Chondrocyte (in vitro differentiated cells): Measurements from ENCODE around the gene HSPA1L. TPM values are rescaled to one million over a fixed set of nuclear protein-coding genes. Genes with fewer than 3 reads are reported as not detected.
A peak's percentile ranks its signal among the peaks of the same experiment; 100 is the strongest.
"Not testable (repeated sequence)": the region's sequence is repeated elsewhere in the genome, so short reads cannot be mapped to it uniquely, and the experiment has no call there.

Source experiments
- DNase-seq: peaks from one replicate; pipeline ENCODE4 v3.0.0; 2021; ENCODE audit warnings: mixed read lengths, low spot score
- H3K27ac Mint-ChIP-seq: one replicate; pipeline ENCODE4 v1.8.0; 2021; ENCODE audit warnings: mild to moderate bottlenecking, moderate library complexity, mixed read lengths; ENCODE audit not compliant: unreplicated experiment
- H3K27me3 Mint-ChIP-seq: 2 replicates; pipeline ENCODE4 v1.8.0; 2021; ENCODE audit warnings: low read depth, mixed read lengths
- H3K36me3 Mint-ChIP-seq: 2 replicates; pipeline ENCODE4 v1.8.0; 2021; ENCODE audit warnings: low read depth, mixed read lengths
- H3K4me1 Mint-ChIP-seq: 2 replicates; pipeline ENCODE4 v1.8.0; 2021; ENCODE audit warnings: low read depth, mild to moderate bottlenecking, mixed read lengths
- H3K4me3 Mint-ChIP-seq: one replicate; pipeline ENCODE4 v1.8.0; 2021; ENCODE audit warnings: mild to moderate bottlenecking, moderate library complexity, mixed read lengths; ENCODE audit not compliant: unreplicated experiment
- H3K9me3 Mint-ChIP-seq: 2 replicates; pipeline ENCODE4 v1.8.0; 2021; ENCODE audit warnings: low read depth, mixed read lengths
- CTCF ChIP-seq: fragments of 200-600 bp; sonication (generic); IDR thresholded peaks from 2 replicates; pipeline ENCODE4 v1.5.0; 2021; ENCODE audit warnings: antibody characterized with exemption, mild to moderate bottlenecking, moderate library complexity
- total RNA-seq: library from RNA; stranded (reverse); gene quantifications from 3 replicates; pipeline ENCODE4 v1.2.1, GENCODE V29; 2021

The HSPA1L gene
- total RNA-seq, 1 donor from 2014 or later = 1.5 TPM

GRCh38 chr6:31813465-31813849, 1.6 kb downstream of the HSPA1L start:
- H3K4me1 Mint-ChIP-seq = peaks cover 25% of the 10 kb centered on the region
- DNase-seq = no peak
- no peak for TF ChIP-seq CTCF
- H3K36me3 Mint-ChIP-seq = no peaks in the 10 kb centered on the region
- H3K9me3 Mint-ChIP-seq = no peaks in the 10 kb centered on the region
- H3K4me3 Mint-ChIP-seq = no peak overlapping the region
- H3K27ac Mint-ChIP-seq = peak overlapping the region; percentile 49
- no peaks in the 10 kb centered on the region for H3K27me3 Mint-ChIP-seq

GRCh38 chr6:31811645-31812044, 3.4 kb downstream of the HSPA1L start:
- Mint-ChIP-seq H3K36me3 (no peaks in the 10 kb centered on the region), H3K4me3 (no peak overlapping the region), H3K9me3 (no peaks in the 10 kb centered on the region), H3K27me3 (no peaks in the 10 kb centered on the region), H3K4me1 (peaks cover 16% of the 10 kb centered on the region), H3K27ac (no peak overlapping the region)
- no peak for TF ChIP-seq CTCF
- no peak for DNase-seq

GRCh38 chr6:31808599-31808998, 6.5 kb downstream of the HSPA1L start:
- H3K27ac Mint-ChIP-seq = not testable (repeated sequence)

GRCh38 chr6:31806470-31807272, 8.4 kb downstream of the HSPA1L start, which contains the start of gene LSM2:
TSS of gene LSM2 (minus strand) at chr6:31806966. CDS start at chr6:31806757, 209 bp downstream.
- Mint-ChIP-seq H3K27me3 (no peaks in the 10 kb centered on the region), H3K9me3 (no peaks in the 10 kb centered on the region), H3K4me3 (peak within 1 kb of the TSS; percentile 91), H3K27ac (peak within 1 kb of the TSS; percentile 95), H3K4me1 (peaks cover 15% of the 10 kb centered on the region), H3K36me3 (no peaks in the 10 kb centered on the region)
- TF ChIP-seq CTCF = peak; percentile 71
- peak; percentile 99 for DNase-seq

More at GRCh38 chr6:31808599-31808998, 6.5 kb downstream of the HSPA1L start:
- H3K4me3 Mint-ChIP-seq, DNase-seq, H3K9me3 Mint-ChIP-seq, H3K27me3 Mint-ChIP-seq, H3K36me3 Mint-ChIP-seq: not testable (repeated sequence)
- H3K4me1 Mint-ChIP-seq = peaks cover 16% of the 10 kb centered on the region

GRCh38 chr6:31805939-31806469, 9.1 kb downstream of the HSPA1L start:
- DNase-seq = peak; percentile 22
- Mint-ChIP-seq H3K27ac (peak overlapping the region; percentile 95), H3K27me3 (no peaks in the 10 kb centered on the region), H3K4me3 (peak overlapping the region; percentile 91), H3K9me3 (no peaks in the 10 kb centered on the region), H3K36me3 (no peaks in the 10 kb centered on the region), H3K4me1 (peaks cover 15% of the 10 kb centered on the region)
- TF ChIP-seq CTCF = no peak

- not testable (repeated sequence) for H3K27me3 Mint-ChIP-seq, H3K27ac Mint-ChIP-seq, H3K36me3 Mint-ChIP-seq, H3K4me3 Mint-ChIP-seq, H3K9me3 Mint-ChIP-seq, H3K4me1 Mint-ChIP-seq
- DNase-seq = peak; percentile 24
These were observed 13.8 kb downstream of the HSPA1L start for GRCh38 chr6:31801031-31801927.
